Measurements from ENCODE around the gene ABCF3.

The ABCF3 gene

DNA sequence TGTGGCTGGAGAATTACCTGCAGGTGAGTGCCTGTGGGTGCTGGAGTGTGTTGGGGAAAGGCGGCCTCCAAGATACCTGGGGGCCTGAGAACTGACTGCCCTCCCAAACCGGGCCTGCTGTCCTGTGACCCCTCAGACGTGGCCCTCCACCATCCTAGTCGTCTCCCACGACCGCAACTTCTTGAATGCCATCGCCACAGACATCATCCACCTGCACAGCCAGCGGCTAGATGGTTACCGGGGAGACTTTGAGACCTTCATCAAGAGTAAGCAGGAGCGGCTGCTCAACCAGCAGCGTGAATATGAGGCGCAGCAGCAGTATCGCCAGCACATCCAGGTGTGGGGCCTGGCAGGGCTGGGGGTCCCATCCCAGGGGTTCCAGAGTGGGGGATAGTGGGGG lies 3.4 kb downstream of the ABCF3 start:
- DNase-seq: no peak

DNA sequence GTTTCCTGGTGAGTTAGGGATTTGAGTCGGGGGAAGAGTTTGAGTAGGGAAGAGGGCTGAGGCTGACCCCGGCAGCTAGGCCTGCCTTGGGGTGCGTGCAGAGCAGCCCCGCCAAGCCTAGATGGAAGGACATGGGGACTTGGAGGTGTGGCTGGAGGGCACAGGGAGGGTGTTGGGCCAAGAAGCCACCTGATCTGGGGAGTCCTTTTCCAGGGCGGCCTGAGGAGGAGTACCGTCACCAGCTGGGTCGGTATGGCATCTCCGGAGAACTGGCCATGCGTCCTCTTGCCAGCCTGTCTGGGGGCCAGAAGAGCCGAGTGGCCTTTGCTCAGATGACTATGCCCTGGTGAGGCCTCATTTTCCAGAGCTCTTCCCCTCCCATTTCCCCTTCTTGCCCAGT lies 6.9 kb downstream of the ABCF3 start:
- DNase-seq: no peak

DNA sequence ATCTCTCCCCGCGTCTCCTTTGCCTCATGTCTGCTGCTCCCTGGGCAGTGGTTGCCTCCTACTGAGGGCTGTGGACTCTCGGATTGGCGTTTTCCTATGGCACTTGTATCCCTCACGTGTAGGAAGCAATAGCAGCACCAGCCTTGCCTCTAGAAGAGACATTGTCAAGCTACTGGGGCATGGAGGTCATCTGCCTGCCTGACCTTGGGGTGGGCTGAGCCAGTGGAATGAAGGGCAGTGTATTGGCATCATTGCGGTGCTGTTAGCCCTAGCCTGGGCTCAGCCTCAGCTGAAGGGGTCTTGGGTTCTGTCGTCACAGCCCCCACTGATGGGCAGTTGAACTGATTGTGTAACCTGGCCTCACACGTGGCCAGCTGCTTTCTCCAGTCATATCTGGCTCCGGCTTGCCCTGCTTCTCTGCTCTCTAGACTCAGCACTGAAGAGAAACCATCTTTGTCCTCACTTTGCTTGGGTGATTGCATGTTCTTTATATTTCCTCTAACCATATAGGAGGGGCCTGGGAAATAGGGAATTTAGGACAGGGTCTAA lies 8.1 kb downstream of the ABCF3 start:
- no peak for DNase-seq

DNA sequence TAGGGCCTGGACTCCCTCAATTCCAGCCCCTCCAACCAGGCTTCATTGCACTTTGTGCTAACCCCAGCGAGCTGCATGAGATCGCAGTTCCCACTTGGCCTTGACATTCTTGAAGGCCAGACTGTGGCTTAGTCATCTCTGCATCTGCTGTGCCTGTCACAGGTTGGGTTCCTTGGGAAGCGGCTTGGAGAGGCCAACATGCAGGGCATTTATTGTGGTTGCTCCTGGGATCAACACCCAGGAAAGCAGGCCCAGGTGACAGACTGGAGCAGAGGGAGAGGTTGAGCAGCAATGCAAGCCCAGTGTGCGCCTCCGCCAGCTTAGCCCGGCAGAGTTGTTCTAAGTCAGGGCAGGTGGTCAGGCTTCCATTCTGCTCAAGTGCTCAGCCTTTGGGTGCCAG lies 10.5 kb downstream of the ABCF3 start:
- DNase-seq: no peak

DNA sequence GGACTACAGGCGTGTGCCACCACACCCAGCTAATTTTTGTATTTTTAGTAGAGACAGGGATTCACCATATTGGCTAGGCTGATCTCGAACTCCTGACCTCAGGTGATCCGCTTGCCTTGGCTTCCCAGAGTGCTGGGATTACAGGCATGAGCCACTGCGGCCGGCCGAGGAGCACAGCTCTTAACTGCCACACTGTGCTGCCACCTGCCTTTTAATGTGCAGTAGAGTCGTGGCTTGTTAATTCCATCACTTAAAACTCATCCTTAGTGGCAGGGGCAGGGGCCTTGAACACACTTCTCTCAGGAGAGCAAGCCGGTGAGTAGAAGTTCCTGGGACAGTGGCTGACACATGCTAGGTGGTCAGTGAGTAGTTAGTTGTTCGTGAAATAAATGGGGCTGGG lies 12.5 kb downstream of the ABCF3 start:
- DNase-seq: no peak

DNA sequence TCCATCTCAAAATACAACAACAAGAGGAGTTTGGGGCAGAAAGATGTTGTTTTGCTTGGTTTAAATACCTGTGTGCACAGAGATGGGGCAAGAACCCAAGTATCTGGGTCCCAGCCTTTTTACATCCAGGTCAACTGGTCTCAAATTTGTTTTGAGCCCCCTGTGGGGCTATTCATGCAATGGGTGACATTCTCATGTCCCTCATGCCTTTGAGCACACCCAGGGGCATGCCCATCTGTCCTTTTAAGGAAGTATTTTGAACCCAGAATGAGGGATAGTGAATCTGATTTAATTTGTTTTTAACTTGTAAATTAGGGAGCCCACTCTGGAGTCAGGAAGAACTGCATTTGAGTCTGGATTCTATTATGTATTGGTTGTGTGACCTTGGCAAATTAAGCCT lies 14.8 kb downstream of the ABCF3 start:
- no peak for DNase-seq

DNA sequence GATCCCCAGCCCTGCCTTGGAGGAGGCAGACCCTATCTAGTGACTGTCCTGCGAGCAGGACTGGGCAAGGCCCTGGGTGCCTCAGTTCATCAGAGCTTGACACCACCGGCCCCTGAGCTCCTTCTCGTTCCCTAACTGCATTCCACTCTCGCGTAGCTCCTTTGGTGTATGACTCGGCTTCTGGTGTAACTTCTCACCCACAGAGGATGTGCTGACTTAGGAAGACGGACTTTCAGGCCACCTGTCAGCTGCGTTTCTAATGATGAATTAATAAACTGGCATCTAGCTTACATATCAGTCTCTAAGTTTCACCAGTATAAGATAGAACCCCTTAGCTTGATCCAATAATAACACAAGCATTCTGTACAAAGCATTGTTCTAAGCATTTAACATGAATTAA lies 17.5 kb downstream of the ABCF3 start:
- DNase-seq: no peak

DNA sequence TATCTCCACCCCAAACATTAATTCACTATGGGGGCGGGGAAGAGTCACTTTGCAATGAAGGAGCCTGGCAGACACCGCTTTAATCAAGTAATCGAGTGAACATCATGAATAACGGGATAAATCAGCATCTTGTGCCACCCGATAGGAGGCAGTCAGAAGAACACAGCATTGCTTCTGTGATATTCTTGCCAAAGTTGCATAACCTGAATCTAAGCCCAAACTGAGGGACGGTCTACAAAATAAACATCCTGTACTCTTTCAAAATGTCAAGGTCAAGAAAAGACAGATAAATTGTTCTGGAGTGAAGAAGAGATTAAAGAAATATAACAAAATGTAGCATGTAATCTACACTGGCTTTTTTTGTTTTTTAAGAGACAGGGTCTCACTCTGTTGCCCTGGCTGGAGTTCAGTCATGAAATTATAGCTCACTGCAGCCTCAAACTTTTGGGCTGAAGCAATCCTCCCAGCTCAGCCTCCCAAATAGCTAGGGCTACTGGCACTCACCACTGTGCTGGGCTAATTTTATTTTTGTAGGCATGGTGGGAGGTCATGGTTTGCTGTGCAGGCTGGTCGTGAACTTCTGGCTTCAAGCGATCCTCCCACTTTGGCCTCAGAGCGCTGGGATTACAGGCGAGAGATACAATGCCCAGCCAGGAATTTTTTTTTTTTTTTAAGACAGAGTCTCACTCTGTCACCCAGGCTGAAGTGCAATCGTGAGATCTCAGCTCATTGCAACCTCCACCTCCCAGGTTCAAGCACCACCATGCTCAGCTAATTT lies 23.3 kb downstream of the ABCF3 start:
- DNase-seq: no peak

DNA sequence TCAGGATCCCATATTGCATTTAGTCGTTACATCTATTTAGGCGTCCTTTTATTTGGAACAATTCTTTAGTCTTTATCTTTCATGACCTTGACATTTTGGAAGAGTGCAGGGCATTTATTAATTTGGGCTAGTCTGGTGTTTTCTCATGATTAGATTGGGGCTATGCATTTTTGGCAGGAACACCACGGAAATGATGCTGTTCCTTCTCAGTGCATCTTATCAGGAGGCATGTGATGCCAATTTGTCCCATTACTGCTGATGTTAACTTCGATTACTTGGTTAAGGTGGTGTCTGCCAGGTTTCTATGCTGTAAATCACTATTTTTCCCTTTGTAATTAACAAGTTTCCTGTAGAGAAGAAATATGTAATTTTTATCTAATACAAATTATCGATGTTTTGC lies 25.3 kb downstream of the ABCF3 start:
- no peak for DNase-seq

DNA sequence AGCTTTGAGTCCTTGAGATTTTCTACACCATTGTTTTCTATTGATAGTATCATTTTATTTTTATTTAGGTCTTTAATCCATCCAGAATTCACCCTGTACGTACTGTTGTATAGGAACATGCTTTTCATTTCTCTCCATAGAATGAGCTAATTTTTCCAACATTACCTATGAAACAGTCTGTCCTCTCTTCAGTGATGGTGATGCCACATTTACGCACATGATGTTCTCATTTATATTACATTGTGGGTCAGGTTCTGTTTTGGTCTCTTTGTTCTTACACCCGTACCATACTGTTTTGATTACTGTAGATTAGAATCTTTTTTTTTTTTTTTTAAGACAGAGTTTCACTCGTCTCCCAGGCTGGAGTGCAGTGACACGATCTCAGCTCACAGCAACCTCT lies 25.7 kb downstream of the ABCF3 start:
- DNase-seq: no peak

DNA sequence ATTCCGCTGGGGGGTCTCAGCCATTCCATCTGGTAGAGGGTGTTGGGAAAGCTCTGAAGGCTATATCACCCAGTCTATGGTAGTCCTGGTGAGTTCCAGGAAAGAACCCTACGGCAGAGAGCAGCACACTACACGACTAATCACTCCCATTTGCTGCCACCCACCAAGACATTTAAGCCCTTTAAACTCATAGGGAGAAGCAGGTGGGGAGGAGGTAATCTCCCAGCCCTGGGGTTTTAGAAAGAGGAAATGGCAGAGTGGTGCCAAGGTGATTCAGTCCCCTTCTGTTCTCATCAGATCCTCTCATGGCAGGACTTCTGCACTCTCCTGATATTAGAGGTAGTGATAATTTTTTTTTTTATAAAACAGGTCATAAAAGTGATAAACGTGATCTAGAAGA lies 32.8 kb downstream of the ABCF3 start:
- no peak for DNase-seq

DNA sequence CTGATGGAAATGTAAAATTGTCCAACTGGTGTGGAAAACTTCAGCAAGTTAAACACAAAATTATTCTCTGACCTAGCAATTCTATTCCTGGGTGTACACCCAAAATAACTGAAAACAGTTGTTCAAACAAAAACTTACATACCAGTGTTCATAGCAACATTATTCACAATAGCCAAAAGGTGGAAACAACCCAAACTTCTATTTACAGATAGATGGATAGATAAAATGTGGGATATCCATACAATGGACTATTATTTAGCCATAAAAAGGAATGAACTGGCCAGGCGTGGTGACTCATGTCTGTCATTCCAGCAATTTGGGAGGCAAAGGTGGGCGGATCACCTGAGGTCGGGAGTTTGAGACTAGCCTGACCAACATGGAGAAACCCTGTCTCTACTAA lies 36.5 kb downstream of the ABCF3 start:
- DNase-seq: no peak

DNA sequence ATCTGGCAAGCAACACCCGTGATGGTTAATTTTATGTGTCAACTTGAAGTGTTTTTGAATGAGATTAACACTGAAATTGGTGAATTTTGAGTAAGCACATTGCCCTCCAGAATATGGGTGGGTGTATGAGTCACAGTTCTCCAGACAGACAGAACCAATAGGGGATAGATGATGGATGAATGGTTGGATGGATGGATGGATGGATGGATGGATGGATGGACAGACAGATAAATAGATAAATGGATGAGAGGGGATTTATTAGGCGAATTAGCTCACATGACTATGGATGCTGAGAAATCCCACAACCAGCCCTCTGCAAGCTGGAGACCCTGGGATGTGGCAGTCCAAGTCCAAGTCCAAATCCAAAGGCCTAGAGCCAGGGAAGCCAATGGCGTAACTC lies 37.9 kb downstream of the ABCF3 start:
- DNase-seq: no peak

DNA sequence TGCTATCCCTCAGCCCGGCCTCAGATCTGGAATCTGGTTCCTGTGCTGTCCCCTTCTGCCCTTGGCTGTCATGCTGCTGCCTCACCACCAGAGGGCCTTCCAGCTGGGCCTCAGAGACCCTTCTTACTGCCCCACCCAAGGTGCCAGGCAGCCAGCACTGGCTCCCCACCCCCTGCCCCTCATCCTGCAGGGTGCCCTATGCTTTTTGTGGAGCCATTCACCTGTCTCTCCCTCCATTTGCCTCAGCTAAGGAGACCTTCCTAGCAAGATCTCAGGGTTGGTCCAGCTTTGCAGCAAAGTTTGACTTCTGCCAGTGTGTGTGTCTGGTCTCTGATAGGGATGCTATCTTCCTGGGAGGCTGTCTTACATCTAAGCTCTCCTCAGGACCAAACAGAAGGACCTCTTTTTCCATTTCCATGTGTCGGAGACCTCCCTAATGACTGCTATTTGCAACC lies 41.5 kb downstream of the ABCF3 start:
- DNase-seq: peak; percentile 35

DNA sequence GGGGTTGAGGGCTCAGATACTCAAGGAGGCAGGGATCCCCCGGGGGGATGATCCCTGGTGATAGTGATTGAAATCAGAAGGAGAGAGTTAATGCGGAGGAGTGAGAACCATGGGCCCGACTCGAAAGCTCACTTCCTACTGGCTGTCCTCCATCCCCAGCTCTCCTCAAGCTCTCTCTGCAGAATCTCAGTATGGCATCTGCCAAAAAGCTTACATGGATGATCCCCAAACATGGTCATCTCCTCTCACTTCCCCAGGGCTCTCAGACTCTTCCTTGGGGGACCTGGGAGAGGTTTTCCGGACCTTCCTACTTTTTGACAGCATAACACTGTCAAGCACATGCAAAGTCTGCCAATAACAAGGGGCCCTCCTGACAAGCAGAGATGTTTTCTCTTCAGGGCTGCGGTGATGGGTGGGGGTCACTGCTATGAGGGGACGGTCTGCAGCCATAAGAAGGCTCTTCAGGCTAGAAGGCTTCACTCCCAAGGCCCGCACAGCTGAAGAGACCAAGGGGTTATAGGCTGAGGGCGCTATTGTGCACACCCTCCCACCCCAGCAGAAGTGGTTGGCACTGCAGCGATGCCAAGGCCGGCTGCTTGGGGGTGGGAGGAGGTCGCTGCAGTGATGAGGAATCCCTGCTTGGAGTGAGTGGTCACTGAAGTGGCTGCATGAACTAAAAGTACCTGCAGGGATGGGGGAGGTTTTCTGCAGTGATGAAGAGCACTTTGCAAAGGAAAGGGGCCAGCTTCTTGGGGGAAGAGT lies 42.6 kb downstream of the ABCF3 start:
- DNase-seq: no peak

DNA sequence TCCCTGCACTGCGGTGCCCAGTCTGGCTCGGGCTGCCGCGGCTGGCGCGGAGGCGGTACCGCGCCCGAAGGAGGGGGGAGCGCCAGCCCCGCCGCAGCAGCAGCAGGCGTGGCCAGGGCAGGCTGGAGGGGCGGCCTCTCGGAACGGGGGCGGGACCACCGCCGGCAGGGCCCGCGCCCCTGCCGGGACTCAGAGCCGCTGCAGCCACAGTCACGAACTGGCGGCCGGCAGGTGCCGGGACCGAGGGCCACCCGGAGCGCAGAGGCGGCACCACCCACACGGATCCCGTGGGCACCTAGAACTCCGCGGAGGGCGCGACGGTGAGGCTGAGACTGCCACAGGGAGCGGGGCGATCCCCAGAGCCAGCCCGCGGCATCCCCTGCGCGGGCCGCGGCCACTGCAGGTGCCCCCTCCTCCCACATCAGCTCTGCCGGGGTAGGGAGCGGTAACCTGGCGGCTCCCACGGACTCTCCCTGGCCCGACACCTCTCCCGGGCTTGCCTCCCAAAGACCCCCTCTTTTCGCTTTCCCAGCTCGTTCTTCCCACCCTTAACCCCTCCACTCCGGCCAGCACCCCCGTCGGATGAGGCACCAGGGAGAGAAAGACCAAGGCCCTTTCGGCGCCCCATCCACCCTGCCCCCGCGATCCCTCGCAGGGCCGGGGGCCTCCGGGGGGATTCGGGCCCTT lies 43.5 kb downstream of the ABCF3 start, which contains the start of gene VWA5B2:
Gene VWA5B2, plus strand, starts transcription at position 192 of the 687 bp plus-strand sequence. CDS start 944 bp downstream, outside the sequence.
- peak; percentile 56 for DNase-seq

DNA sequence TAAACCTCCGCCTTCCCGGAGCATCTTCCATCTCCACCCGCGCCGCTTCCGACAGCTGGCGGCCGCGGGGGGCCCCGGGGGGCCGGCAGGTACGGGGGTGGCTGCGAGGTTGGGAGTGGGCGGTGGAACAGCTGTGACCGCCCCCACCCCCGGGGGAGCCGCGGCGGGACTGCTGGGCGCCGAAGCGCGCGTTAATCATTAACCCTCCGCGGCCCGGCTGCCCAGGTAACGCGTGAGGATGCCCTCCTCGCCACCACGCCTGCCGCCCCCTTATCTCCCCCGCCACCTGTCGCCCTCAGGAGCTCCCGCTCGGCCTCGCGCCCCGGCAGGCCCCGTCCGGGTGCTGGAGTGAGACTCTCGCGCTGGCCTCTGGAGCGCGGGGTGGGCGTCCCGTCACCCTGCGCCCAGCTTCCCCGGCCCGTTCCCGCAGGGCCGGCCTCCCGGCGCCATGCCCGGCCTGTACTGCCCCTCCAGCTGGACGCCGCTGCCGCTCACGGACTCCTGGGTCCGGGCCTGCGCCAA lies 44.1 kb downstream of the ABCF3 start:
- no peak for DNase-seq

DNA sequence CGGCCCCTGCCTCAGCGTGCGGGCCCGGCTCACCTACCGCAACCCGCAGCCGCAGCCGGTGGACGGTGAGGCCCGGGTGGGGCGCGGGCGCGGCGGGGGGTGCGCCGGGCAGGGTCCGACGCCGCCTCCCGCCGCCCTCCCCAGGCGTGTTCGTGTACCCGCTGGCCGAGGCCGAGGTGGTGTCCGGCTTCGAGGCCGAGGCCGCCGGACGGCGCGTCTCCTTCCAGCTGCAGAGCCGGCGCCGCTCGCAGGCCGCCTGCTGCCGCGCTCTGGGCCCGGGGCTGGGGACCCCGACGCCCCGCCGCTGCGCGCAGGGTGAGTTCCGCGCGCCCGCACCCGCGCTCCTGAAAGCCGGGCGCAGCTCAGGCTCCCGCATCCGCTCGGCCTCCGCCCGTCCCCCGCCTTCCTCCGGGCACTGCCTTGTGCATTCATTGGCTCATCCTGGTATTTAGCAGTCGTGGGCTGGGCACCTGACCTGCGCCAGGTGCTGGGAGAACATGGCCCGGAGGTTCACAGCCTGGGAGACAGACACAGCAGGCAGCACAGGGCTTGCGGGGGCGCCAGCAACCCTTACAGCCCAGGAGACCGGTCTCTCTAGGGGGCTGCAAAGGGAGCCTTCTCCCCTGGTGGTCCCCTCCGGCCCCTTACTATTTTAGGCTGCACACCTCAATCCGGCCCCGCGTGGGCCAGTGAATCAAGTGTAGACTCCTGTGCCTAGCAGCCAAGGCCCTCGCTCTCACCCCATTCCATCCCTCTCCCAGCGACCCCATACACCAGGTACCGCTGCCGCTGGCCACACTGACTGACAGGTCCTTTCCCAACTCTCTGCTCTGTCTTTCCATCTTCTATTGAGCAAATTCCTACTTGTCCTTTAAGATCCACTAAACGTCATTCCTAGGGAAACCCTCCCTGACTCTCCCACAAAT lies 44.9 kb downstream of the ABCF3 start:
- DNase-seq: no peak

DNA sequence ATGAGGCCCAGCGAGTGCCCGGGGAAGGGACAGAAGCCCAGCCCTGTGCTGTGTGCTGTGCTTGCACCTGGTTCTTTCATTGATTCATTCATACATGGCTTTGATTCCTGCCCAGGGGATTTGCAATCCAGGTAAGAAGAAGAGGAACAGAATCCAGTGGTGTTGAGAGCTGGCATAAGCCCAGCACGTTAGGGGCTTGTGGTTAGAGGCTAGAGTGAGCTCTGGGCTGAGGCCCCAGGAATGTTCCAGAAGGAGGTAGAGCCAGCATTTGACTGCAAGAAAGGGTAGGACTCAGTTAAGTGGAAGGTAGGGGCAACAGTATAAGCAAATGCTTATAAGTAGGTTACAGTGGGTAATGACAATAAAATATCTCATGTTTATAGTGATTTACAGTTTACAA lies 45.7 kb downstream of the ABCF3 start:
- DNase-seq: no peak

DNA sequence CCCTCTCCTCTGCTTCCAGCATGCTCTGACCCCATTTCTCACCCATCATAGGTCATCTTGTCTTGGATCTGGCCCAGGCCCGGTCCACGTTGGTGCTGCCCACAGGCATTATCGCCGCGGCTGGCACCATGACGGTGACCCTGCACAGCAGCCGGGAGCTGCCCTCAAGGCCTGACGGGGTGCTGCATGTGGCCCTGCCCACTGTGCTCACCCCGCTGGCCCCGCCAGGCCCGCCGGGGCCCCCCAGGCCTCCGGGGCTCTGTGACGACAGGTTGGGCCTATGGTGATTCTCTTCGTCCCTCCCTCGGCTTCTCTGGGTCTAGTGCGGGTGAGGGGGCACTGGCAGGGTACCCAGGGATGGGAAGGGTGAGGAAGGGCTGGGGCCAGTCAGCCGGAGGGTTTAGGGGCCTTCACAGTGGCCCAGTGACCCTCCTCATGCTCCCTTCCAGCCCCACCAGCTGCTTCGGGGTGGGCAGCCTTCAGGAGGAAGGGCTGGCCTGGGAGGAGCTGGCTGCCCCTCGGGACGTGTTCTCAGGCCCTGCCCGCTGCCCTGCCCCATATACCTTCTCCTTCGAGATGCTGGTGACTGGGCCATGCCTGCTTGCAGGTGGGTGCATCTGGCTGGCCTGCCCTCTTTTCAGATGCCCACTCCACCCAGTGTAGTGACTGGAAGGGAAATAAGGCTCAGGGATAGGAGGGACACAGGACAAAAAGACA lies 47.3 kb downstream of the ABCF3 start:
- no peak for DNase-seq

DNA sequence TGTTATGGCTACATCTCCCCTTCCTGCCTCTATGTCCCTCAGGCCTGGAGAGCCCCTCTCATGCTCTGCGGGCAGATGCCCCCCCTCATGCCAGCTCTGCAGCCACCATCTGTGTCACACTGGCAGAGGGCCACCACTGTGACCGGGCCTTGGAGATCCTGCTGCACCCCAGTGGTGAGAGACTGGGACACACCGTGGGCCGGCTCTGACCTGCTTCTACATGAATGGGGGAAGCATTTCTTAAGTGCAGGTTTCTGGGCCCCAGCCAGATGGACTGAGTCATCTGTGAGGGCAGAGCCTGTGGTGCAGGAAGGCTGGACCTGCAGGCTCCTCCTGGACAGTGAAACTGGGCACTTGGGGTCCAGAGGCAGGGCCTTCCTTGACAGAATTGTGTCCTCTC lies 48.2 kb downstream of the ABCF3 start:
- DNase-seq: no peak
